ENCODE results near the gene BAZ2B. TPM values are rescaled to one million over a fixed set of nuclear protein-coding genes. Genes with fewer than 3 reads are reported as not detected.

The BAZ2B gene
- total RNA-seq, 1 experiment from 2014 or later = 19.9 TPM

DNA sequence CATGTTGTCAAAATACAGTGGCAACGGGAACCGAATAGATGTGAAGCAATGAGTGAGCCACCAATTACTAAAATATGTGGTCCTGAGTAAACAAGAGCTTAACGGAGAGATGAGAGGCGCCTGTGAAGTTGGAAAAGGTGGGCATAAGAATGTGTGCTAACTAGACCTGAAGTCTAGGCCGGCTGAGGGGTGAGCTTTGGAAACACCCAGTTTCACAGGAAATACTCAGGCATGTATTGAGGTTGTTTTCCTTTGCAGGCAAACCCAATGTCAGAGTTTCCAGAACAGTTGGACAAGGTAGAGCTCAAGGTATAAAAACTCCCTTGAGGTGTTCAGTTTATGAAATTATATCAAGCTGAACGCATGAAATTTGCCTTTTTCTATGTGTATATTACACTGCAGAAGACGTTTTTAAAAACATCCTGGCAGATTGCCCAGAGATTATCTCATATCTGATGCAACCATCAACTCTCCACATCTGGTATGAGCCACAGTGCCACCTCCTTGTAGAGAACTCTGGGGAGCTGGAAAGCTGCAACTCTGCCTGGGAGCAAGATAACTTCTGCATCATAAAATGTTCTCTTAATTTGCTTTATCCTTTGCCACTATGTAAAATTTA, 325.9 kb downstream of the BAZ2B start (continued):
- TF ChIP-seq, protein P1, sequence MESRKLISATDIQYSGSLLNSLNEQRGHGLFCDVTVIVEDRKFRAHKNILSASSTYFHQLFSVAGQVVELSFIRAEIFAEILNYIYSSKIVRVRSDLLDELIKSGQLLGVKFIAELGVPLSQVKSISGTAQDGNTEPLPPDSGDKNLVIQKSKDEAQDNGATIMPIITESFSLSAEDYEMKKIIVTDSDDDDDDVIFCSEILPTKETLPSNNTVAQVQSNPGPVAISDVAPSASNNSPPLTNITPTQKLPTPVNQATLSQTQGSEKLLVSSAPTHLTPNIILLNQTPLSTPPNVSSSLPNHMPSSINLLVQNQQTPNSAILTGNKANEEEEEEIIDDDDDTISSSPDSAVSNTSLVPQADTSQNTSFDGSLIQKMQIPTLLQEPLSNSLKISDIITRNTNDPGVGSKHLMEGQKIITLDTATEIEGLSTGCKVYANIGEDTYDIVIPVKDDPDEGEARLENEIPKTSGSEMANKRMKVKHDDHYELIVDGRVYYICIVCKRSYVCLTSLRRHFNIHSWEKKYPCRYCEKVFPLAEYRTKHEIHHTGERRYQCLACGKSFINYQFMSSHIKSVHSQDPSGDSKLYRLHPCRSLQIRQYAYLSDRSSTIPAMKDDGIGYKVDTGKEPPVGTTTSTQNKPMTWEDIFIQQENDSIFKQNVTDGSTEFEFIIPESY (IDR thresholded peaks at IDR 0.05; ENCODE audit: extremely low read depth, insufficient replicate concordance, low read length) = no peak
- no peak for TF ChIP-seq EZH2 (IDR thresholded peaks at IDR 0.05)
- TF ChIP-seq JUND (IDR thresholded peaks at IDR 0.05) = peak; percentile 51
- TF ChIP-seq ELF1 (IDR thresholded peaks at IDR 0.05; ENCODE audit: borderline replicate concordance, low read depth) = no peak
- TF ChIP-seq, protein P2, sequence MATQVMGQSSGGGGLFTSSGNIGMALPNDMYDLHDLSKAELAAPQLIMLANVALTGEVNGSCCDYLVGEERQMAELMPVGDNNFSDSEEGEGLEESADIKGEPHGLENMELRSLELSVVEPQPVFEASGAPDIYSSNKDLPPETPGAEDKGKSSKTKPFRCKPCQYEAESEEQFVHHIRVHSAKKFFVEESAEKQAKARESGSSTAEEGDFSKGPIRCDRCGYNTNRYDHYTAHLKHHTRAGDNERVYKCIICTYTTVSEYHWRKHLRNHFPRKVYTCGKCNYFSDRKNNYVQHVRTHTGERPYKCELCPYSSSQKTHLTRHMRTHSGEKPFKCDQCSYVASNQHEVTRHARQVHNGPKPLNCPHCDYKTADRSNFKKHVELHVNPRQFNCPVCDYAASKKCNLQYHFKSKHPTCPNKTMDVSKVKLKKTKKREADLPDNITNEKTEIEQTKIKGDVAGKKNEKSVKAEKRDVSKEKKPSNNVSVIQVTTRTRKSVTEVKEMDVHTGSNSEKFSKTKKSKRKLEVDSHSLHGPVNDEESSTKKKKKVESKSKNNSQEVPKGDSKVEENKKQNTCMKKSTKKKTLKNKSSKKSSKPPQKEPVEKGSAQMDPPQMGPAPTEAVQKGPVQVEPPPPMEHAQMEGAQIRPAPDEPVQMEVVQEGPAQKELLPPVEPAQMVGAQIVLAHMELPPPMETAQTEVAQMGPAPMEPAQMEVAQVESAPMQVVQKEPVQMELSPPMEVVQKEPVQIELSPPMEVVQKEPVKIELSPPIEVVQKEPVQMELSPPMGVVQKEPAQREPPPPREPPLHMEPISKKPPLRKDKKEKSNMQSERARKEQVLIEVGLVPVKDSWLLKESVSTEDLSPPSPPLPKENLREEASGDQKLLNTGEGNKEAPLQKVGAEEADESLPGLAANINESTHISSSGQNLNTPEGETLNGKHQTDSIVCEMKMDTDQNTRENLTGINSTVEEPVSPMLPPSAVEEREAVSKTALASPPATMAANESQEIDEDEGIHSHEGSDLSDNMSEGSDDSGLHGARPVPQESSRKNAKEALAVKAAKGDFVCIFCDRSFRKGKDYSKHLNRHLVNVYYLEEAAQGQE (IDR thresholded peaks at IDR 0.05; ENCODE audit: low read depth) = no peak
- TF ChIP-seq POLR2A (IDR thresholded peaks at IDR 0.05; ENCODE audit: borderline replicate concordance, extremely low read depth, insufficient read depth, insufficient read length) = no peak

DNA sequence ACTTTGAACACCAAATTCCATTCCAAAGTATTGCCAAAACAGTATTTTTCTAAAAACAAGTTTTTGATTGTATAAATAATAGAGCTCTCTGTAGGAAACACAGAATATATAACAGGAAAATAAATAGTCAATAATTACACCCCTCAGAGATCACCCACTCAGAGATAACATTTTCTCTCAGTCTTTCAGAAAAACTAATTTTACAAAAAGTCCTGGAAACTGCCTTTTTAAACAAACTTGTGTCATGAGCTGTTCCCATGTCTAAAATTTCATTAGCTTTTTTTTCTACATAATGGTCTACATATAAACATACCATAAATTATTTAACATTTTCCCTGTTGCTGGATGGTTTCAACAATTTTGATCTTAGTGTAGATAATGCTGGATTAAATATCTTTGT, 328.6 kb downstream of the BAZ2B start:
- DNase-seq (ENCODE audit: low read depth, low spot score) (no peak), ATAC-seq (no peak)
- ChIA-PET POLR2A (no interaction called here), CTCF (no interaction called here), RAD21 (ENCODE audit: low non-redundant PET in 1 of 2, low total read pairs in 2 of 2, uncharacterized antibody in 2 of 2, unreplicated experiment in 2 of 2) (no interaction called here)
- H3K36me3 ChIP-seq (ENCODE audit: control insufficient read depth in 1 of 2, insufficient read depth in 2 of 2, low read length in 2 of 2) = no peaks in the 10 kb centered on the region
- intact Hi-C loops (cut with micrococcal nuclease) = loop anchor here (5.0 kb wide), 1 partner anchor 330 kb away; the partner anchor contains the start of gene BAZ2B
- H3K9ac ChIP-seq (ENCODE audit: low read length) = no peak overlapping the region
- no peaks in the 10 kb centered on the region for H4K20me1 ChIP-seq (ENCODE audit: insufficient read depth)
- no peak for TF ChIP-seq ZFX (IDR thresholded peaks at IDR 0.05)
- TF ChIP-seq, protein P3, sequence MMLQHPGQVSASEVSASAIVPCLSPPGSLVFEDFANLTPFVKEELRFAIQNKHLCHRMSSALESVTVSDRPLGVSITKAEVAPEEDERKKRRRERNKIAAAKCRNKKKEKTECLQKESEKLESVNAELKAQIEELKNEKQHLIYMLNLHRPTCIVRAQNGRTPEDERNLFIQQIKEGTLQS (IDR thresholded peaks at IDR 0.05) = no peak
- TF ChIP-seq POLR2AphosphoS5 (IDR thresholded peaks at IDR 0.05; ENCODE audit: low read depth, low read length) = no peak
- TF ChIP-seq JUND (IDR thresholded peaks at IDR 0.05) = no peak
- TF ChIP-seq SP1 (IDR thresholded peaks at IDR 0.05; ENCODE audit: low read depth) = no peak
- no peak for TF ChIP-seq YY1 (IDR thresholded peaks at IDR 0.05; ENCODE audit: extremely low read depth, insufficient replicate concordance, low read depth, low read length)
- H3K4me1 ChIP-seq (ENCODE audit: control insufficient read depth in 1 of 2, insufficient read depth in 2 of 2, low read length in 2 of 2) = peaks cover 7 to 29% of the 10 kb centered on the region in 2 experiments
- peaks cover 10% of the 10 kb centered on the region for H3K79me2 ChIP-seq (ENCODE audit: insufficient read depth, low read length)
- H3K4me3 ChIP-seq (replicated peaks in 1 of 2; ENCODE audit: low read depth in 1 of 2, low read length in 2 of 2) = peak overlapping the region in 1 of 2 experiments; percentile 73; a peak in 1 of 4 replicates
- no TSS peak for BruUV-seq (replicated peaks)
- no peaks in the 10 kb centered on the region for H3K9me2 ChIP-seq (ENCODE audit: insufficient read depth)
- no peaks in the 10 kb centered on the region for H3K9me3 ChIP-seq (ENCODE audit: control insufficient read depth in 1 of 2, insufficient read depth in 1 of 2, low read depth in 1 of 2, low read length in 2 of 2)
- H3K27me3 ChIP-seq (ENCODE audit: insufficient read depth, low read length) = no peaks in the 10 kb centered on the region
- H2AFZ ChIP-seq (ENCODE audit: low read depth, low read length, poor library complexity, severe bottlenecking) = no peak overlapping the region
- H3K27ac ChIP-seq (ENCODE audit: low read depth, low read length) = peak overlapping the region; percentile 86; the same call in 1 of the 2 replicates
- H3K4me2 ChIP-seq (ENCODE audit: low read length) = peak overlapping the region; percentile 93; the same call in 1 of the 2 replicates
